ENCODE results near the gene MAMSTR. TPM values are rescaled to one million over a fixed set of nuclear protein-coding genes. Genes with fewer than 3 reads are reported as not detected.

Gene MAMSTR
- total and polyA plus RNA-seq, 2 donors (not counting 1 experiment from before 2014, with no cell fraction given) = 0.60 to 1.6 TPM

- H3K4me3 Mint-ChIP-seq = peak within 1 kb of the TSS; percentile 78
- WGBS (ENCODE audit: insufficient coverage) = 2% methylated on average over 73 of the region's 73 CpGs
- H3K9ac ChIP-seq (ENCODE audit: low read length) = peak within 1 kb of the TSS; percentile 52
- H3K27me3 ChIP-seq (replicated peaks in 1 of 4; ENCODE audit: control extremely low read depth in 1 of 4, control insufficient read depth in 3 of 4, insufficient read depth in 4 of 4, low read length in 3 of 4) = peaks cover 0 to 67% (median 20%) of the 10 kb centered on the region in 4 experiments
- H3K27me3 Mint-ChIP-seq = peaks cover 33% of the 10 kb centered on the region
- DNase-seq (peak; percentile 58), ATAC-seq (ENCODE audit: low read depth) (peak; percentile 66)
- H3K4me1 Mint-ChIP-seq = peaks cover 16% of the 10 kb centered on the region
- no peaks in the 10 kb centered on the region for H3K9me3 Mint-ChIP-seq (ENCODE audit: insufficient read depth)
- H3K4me1 ChIP-seq (ENCODE audit: control insufficient read depth in 2 of 2, insufficient read depth in 2 of 2, low read length in 2 of 2) = peaks cover 15 to 16% of the 10 kb centered on the region in 2 donors
- no peak within 1 kb of the TSS for H3K27ac Mint-ChIP-seq
- peak within 1 kb of the TSS in 4 of 5 experiments; percentile 13 to 52 (median 40) for H3K4me3 ChIP-seq (ENCODE audit: control extremely low read depth in 1 of 5, extremely low read depth in 1 of 5, insufficient read depth in 1 of 5, low read depth in 2 of 5, low read length in 4 of 5)
- no peaks in the 10 kb centered on the region for H3K36me3 ChIP-seq (replicated peaks in 1 of 2; ENCODE audit: control extremely low read depth in 1 of 2, control insufficient read depth in 1 of 2, extremely low read depth in 1 of 2, insufficient read depth in 2 of 2, low read length in 1 of 2)
- H2AFZ ChIP-seq (ENCODE audit: insufficient read depth, low read depth, low read length, poor library complexity, severe bottlenecking) = peak within 1 kb of the TSS; percentile 58
- H3K9me3 ChIP-seq (ENCODE audit: control extremely low read depth in 1 of 3, control insufficient read depth in 2 of 3, insufficient read depth in 1 of 3, low read length in 2 of 3) = peaks cover 0 to 10% (median 0%) of the 10 kb centered on the region in 3 donors
- CTCF ChIA-PET = interaction anchor here (0.6 kb wide), 1 partner anchor 74 kb away, joined by 3 read pairs; no protein-coding TSS in a partner anchor
- no peaks in the 10 kb centered on the region for H3K79me2 ChIP-seq (ENCODE audit: control insufficient read depth, insufficient read depth, low read length)
- no peak for TF ChIP-seq EZH2 (IDR thresholded peaks at IDR 0.05; ENCODE audit: borderline replicate concordance, insufficient read depth, low read depth, low read length, poor library complexity, severe bottlenecking)
- TF ChIP-seq, protein P1, sequence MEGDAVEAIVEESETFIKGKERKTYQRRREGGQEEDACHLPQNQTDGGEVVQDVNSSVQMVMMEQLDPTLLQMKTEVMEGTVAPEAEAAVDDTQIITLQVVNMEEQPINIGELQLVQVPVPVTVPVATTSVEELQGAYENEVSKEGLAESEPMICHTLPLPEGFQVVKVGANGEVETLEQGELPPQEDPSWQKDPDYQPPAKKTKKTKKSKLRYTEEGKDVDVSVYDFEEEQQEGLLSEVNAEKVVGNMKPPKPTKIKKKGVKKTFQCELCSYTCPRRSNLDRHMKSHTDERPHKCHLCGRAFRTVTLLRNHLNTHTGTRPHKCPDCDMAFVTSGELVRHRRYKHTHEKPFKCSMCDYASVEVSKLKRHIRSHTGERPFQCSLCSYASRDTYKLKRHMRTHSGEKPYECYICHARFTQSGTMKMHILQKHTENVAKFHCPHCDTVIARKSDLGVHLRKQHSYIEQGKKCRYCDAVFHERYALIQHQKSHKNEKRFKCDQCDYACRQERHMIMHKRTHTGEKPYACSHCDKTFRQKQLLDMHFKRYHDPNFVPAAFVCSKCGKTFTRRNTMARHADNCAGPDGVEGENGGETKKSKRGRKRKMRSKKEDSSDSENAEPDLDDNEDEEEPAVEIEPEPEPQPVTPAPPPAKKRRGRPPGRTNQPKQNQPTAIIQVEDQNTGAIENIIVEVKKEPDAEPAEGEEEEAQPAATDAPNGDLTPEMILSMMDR (IDR thresholded peaks at IDR 0.05) = no peak
- H3K4me2 ChIP-seq (replicated peaks; ENCODE audit: low read depth, low read length, poor library complexity, severe bottlenecking) = peak within 1 kb of the TSS; percentile 89
- H3K27ac ChIP-seq (ENCODE audit: low read length in 2 of 2) = no peak within 1 kb of the TSS
- H4K20me1 ChIP-seq (ENCODE audit: control insufficient read depth, insufficient read depth, low read length, poor library complexity, severe bottlenecking) = no peaks in the 10 kb centered on the region
- intact Hi-C loops (cut with micrococcal nuclease) = no loop called here
- POLR2A ChIA-PET = no interaction called here
Observed at GRCh38 chr19:48752496-48753365, 33.2 kb upstream of the MAMSTR start, which contains the start of gene FUT1. FUT1 (minus strand) TSS chr19:48752641; CDS start chr19:48751281, 1,360 bp downstream.

Data from B cell (primary cell).